Activated B cell treated with CpG ODN at 0.5 μM for 24 hours (primary cell): ENCODE results near the gene RTTN. TPM values are rescaled to one million over a fixed set of nuclear protein-coding genes. Genes with fewer than 3 reads are reported as not detected.

Source experiments
- ATAC-seq: fragments of 200-7000 bp; cut with Tn5 transposase; one replicate; pipeline ENCODE4 v1.10.0; 2021; ENCODE audit warnings: low read depth, mild to moderate bottlenecking, moderate library complexity
- CTCF ChIA-PET: fragments of 350-600 bp; sonication (Branson Sonifier 250); formaldehyde crosslinking; loops from one replicate; lab custom pipeline; 2021; ENCODE audit warnings: antibody characterized with exemption; lab: Charles Lee
- POLR2A ChIA-PET: fragments of 350-600 bp; sonication (Branson Sonifier 250); formaldehyde crosslinking; loops from one replicate; lab custom pipeline; 2021; ENCODE audit warnings: antibody characterized with exemption; lab: Charles Lee
- DNase-seq: peaks from one replicate; pipeline ENCODE4 v3.0.0; 2022
- H3K27ac Mint-ChIP-seq: one replicate; pipeline ENCODE4 v1.8.0; 2020; ENCODE audit warnings: mixed read lengths
- H3K27me3 Mint-ChIP-seq: one replicate; pipeline ENCODE4 v1.8.0; 2021; ENCODE audit warnings: mixed read lengths
- H3K36me3 Mint-ChIP-seq: one replicate; pipeline ENCODE4 v1.8.0; 2021; ENCODE audit warnings: low read depth, mixed read lengths
- H3K4me1 Mint-ChIP-seq: one replicate; pipeline ENCODE4 v1.8.0; 2021; ENCODE audit warnings: mixed read lengths
- H3K4me3 Mint-ChIP-seq: one replicate; pipeline ENCODE4 v1.8.0; 2020; ENCODE audit warnings: mild to moderate bottlenecking, mixed read lengths
- H3K9me3 Mint-ChIP-seq: one replicate; pipeline ENCODE4 v1.8.0; 2020; ENCODE audit warnings: mixed read lengths
- CTCF ChIP-seq: fragments of 200-600 bp; IDR thresholded peaks from one replicate; pipeline ENCODE4 v1.8.0; 2022; ENCODE audit warnings: antibody characterized with exemption, mild to moderate bottlenecking
- intact Hi-C: fragments of 100-400 bp; cut with micrococcal nuclease; formaldehyde crosslinking; loops from one replicate; pipeline ENCODE4 v1.15.1; 2024
- total RNA-seq: library from RNA; stranded (reverse); gene quantifications from 2 replicates; pipeline ENCODE4 v1.2.3, GENCODE V29; 2022

RTTN gene
- total RNA-seq, 1 donor from 2014 or later: 25.9 TPM

- H3K4me3 Mint-ChIP-seq: no peak overlapping the region
- H3K27me3 Mint-ChIP-seq: no peaks in the 10 kb centered on the region
- no peak for TF ChIP-seq CTCF
- ATAC-seq: no peak
- H3K27ac Mint-ChIP-seq: no peak overlapping the region
- H3K36me3 Mint-ChIP-seq: peaks cover 42% of the 10 kb centered on the region
- H3K4me1 Mint-ChIP-seq: no peaks in the 10 kb centered on the region
- H3K9me3 Mint-ChIP-seq: no peaks in the 10 kb centered on the region
- no peak for DNase-seq
- POLR2A ChIA-PET: no interaction called here
- intact Hi-C loops: no loop called here
- CTCF ChIA-PET: no interaction called here
These were observed 81.3 kb downstream of the RTTN start for GRCh38 chr18:70124139-70124538.

GRCh38 chr18:70121842-70122241, 83.6 kb downstream of the RTTN start:
- ATAC-seq (no peak), DNase-seq (no peak)
- POLR2A ChIA-PET: no interaction called here
- CTCF ChIA-PET: interaction anchor here (0.6 kb wide), 1 partner anchor 73 kb away, joined by 3 read pairs; no protein-coding TSS in a partner anchor
- Mint-ChIP-seq H3K27me3 (no peaks in the 10 kb centered on the region), H3K36me3 (peaks cover 46% of the 10 kb centered on the region), H3K9me3 (no peaks in the 10 kb centered on the region), H3K4me3 (no peak overlapping the region), H3K4me1 (peaks cover 2% of the 10 kb centered on the region), H3K27ac (no peak overlapping the region)
- TF ChIP-seq CTCF: no peak
- intact Hi-C loops: no loop called here

GRCh38 chr18:70116949-70117348, 88.5 kb downstream of the RTTN start:
- DNase-seq: no peak
- H3K27me3 Mint-ChIP-seq: no peaks in the 10 kb centered on the region
- intact Hi-C loops: no loop called here
- no peaks in the 10 kb centered on the region for H3K9me3 Mint-ChIP-seq
- no peak overlapping the region for H3K4me3 Mint-ChIP-seq
- CTCF ChIA-PET: no interaction called here
- H3K36me3 Mint-ChIP-seq: peaks cover 50% of the 10 kb centered on the region
- POLR2A ChIA-PET: no interaction called here
- no peak overlapping the region for H3K27ac Mint-ChIP-seq
- no peak for ATAC-seq
- peaks cover 2% of the 10 kb centered on the region for H3K4me1 Mint-ChIP-seq
- TF ChIP-seq CTCF: no peak

GRCh38 chr18:70113511-70113910, 92.0 kb downstream of the RTTN start:
- no peaks in the 10 kb centered on the region for H3K27me3 Mint-ChIP-seq
- H3K4me1 Mint-ChIP-seq: peaks cover 2% of the 10 kb centered on the region
- ChIA-PET CTCF (no interaction called here), POLR2A (no interaction called here)
- no peak for TF ChIP-seq CTCF
- H3K4me3 Mint-ChIP-seq: no peak overlapping the region
- H3K36me3 Mint-ChIP-seq: peaks cover 55% of the 10 kb centered on the region
- H3K27ac Mint-ChIP-seq: no peak overlapping the region
- H3K9me3 Mint-ChIP-seq: no peaks in the 10 kb centered on the region
- intact Hi-C loops: no loop called here
- DNase-seq (no peak), ATAC-seq (no peak)

- POLR2A ChIA-PET: no interaction called here
- Mint-ChIP-seq H3K4me3 (no peak overlapping the region), H3K4me1 (no peaks in the 10 kb centered on the region), H3K36me3 (peaks cover 70% of the 10 kb centered on the region), H3K27me3 (no peaks in the 10 kb centered on the region), H3K27ac (no peak overlapping the region), H3K9me3 (no peaks in the 10 kb centered on the region)
- no peak for TF ChIP-seq CTCF
- intact Hi-C loops: no loop called here
- ATAC-seq (no peak), DNase-seq (no peak)
- CTCF ChIA-PET: no interaction called here
These were observed 94.8 kb downstream of the RTTN start for GRCh38 chr18:70110678-70111077.
